GM12892 (cell line): ENCODE measurements around the gene BRSK1.
A peak's percentile ranks its signal among the peaks of the same experiment; 100 is the strongest.

Experiments
- DNase-seq: peaks from one replicate; pipeline ENCODE4 v3.0.0; 2011; ENCODE audit not compliant: insufficient read length
- FAIRE-seq: peaks from 2 replicates; lab custom pipeline; 2011; peaks lifted over from hg19 to GRCh38; lab: Jason Lieb, UNC
- POLR2A ChIP-seq: IDR thresholded peaks from 2 replicates; pipeline ENCODE4 v1.6.1; 2011; ENCODE audit warnings: low read depth, low read length, control low read depth
- POLR2AphosphoS5 ChIP-seq: IDR thresholded peaks from 2 replicates; pipeline ENCODE4 v1.6.1; 2011; ENCODE audit warnings: low read depth, low read length, control low read depth
- TAF1 ChIP-seq: IDR thresholded peaks from 2 replicates; pipeline ENCODE4 v1.6.1; 2011; ENCODE audit warnings: low read depth, mild to moderate bottlenecking, control low read depth, low read length, borderline replicate concordance

BRSK1 gene

GRCh38 chr19:55345818-55346724, 62.3 kb downstream of the BRSK1 start:
- DNase-seq = no peak
- no peak for FAIRE-seq
- TF ChIP-seq TAF1 (no peak), POLR2A (no peak), POLR2AphosphoS5 (no peak)

- no peak for DNase-seq
- TF ChIP-seq POLR2A = no peak
- TF ChIP-seq POLR2AphosphoS5 = no peak
- no peak for TF ChIP-seq TAF1
- no peak for FAIRE-seq
These were observed 63.1 kb downstream of the BRSK1 start for GRCh38 chr19:55346725-55347441.

- DNase-seq (no peak), FAIRE-seq (no peak)
- TF ChIP-seq POLR2AphosphoS5 = no peak
- no peak for TF ChIP-seq POLR2A
- no peak for TF ChIP-seq TAF1
These were observed 63.7 kb downstream of the BRSK1 start for GRCh38 chr19:55347442-55348009.

- DNase-seq = no peak
- TF ChIP-seq POLR2A (no peak), TAF1 (no peak), POLR2AphosphoS5 (no peak)
- no peak for FAIRE-seq
These were observed 64.7 kb downstream of the BRSK1 start for GRCh38 chr19:55348317-55349034.

GRCh38 chr19:55350620-55351315, 67.0 kb downstream of the BRSK1 start:
- DNase-seq (no peak), FAIRE-seq (no peak)
- TF ChIP-seq TAF1 (no peak), POLR2A (no peak), POLR2AphosphoS5 (no peak)

GRCh38 chr19:55352040-55352439, 68.2 kb downstream of the BRSK1 start:
- TF ChIP-seq POLR2AphosphoS5 (no peak), POLR2A (no peak), TAF1 (no peak)
- DNase-seq (no peak), FAIRE-seq (no peak)

GRCh38 chr19:55352549-55353145, 68.8 kb downstream of the BRSK1 start:
- FAIRE-seq (no peak), DNase-seq (no peak)
- TF ChIP-seq TAF1 (no peak), POLR2AphosphoS5 (no peak), POLR2A (no peak)

- DNase-seq (no peak), FAIRE-seq (no peak)
- TF ChIP-seq POLR2A (no peak), TAF1 (no peak), POLR2AphosphoS5 (no peak)
These were observed 69.6 kb downstream of the BRSK1 start for GRCh38 chr19:55353356-55353802.

- DNase-seq (peak; percentile 88), FAIRE-seq (no peak)
- TF ChIP-seq POLR2AphosphoS5 (no peak), POLR2A (no peak), TAF1 (no peak)
These were observed 70.3 kb downstream of the BRSK1 start for GRCh38 chr19:55353803-55354697.

- DNase-seq = no peak
- TF ChIP-seq TAF1 (no peak), POLR2A (no peak), POLR2AphosphoS5 (no peak)
- no peak for FAIRE-seq
These were observed 71.0 kb downstream of the BRSK1 start, which contains the start of gene COX6B2 for GRCh38 chr19:55354698-55355212. COX6B2 (minus strand) TSS chr19:55354719; CDS start chr19:55354521, 198 bp downstream.
